ACC112 (cell line): ENCODE measurements around the gene ST3GAL2.
"Not testable (repeated sequence)": the region's sequence is repeated elsewhere in the genome, so short reads cannot be mapped to it uniquely, and the experiment has no call there.

ENCODE experiments used
- H2AFZ ChIP-seq: fragments of 200-600 bp; sonication (generic); one replicate; pipeline ENCODE4 v1.6.0; 2017; ENCODE audit warnings: antibody characterized with exemption, low read length; ENCODE audit not compliant: unreplicated experiment
- H3K27ac ChIP-seq: fragments of 200-600 bp; sonication (generic); 2 replicates; pipeline ENCODE4 v1.5.1; 2014; ENCODE audit warnings: low read depth, mild to moderate bottlenecking, antibody characterized with exemption, low read length, moderate library complexity
- H3K27me3 ChIP-seq: fragments of 200-600 bp; sonication (generic); 2 replicates; pipeline ENCODE4 v1.6.1; 2014; ENCODE audit warnings: mild to moderate bottlenecking, antibody characterized with exemption, low read length, moderate library complexity, mixed read lengths; ENCODE audit not compliant: insufficient read depth
- H3K36me3 ChIP-seq: fragments of 200-600 bp; sonication (generic); 2 replicates; pipeline ENCODE4 v1.6.1; 2016; ENCODE audit warnings: mild to moderate bottlenecking, antibody characterized with exemption, low read length, moderate library complexity, mixed read lengths; ENCODE audit not compliant: insufficient read depth
- H3K4me1 ChIP-seq: fragments of 200-600 bp; sonication (generic); one replicate; pipeline ENCODE4 v1.6.1; 2016; ENCODE audit warnings: low read length, mixed read lengths; ENCODE audit not compliant: insufficient read depth, unreplicated experiment, control insufficient read depth
- H3K4me3 ChIP-seq: fragments of 200-600 bp; sonication (generic); 2 replicates; pipeline ENCODE4 v1.5.1; 2014; ENCODE audit warnings: mild to moderate bottlenecking, low read depth, low read length
- H3K79me2 ChIP-seq: fragments of 200-600 bp; sonication (generic); one replicate; pipeline ENCODE4 v1.6.0; 2016; ENCODE audit warnings: low read length; ENCODE audit not compliant: control insufficient read depth, unreplicated experiment, insufficient read depth

ST3GAL2 gene

GRCh38 chr16:70393662-70394061 lies 45.2 kb downstream of the ST3GAL2 start:
- no peaks in the 10 kb centered on the region for H3K79me2 ChIP-seq
- no peak overlapping the region for H3K4me3 ChIP-seq
- no peaks in the 10 kb centered on the region for H3K36me3 ChIP-seq
- no peak overlapping the region for H2AFZ ChIP-seq
- no peaks in the 10 kb centered on the region for H3K27me3 ChIP-seq
- no peak overlapping the region for H3K27ac ChIP-seq
- peaks cover 10% of the 10 kb centered on the region for H3K4me1 ChIP-seq

- Histone ChIP-seq H3K36me3 (no peaks in the 10 kb centered on the region; the same call in 1 of the 2 replicates), H2AFZ (no peak overlapping the region), H3K27ac (no peak overlapping the region), H3K79me2 (no peaks in the 10 kb centered on the region), H3K4me1 (peaks cover 10% of the 10 kb centered on the region), H3K4me3 (no peak overlapping the region), H3K27me3 (no peaks in the 10 kb centered on the region)
Observed at GRCh38 chr16:70392606-70393005, 46.3 kb downstream of the ST3GAL2 start.

GRCh38 chr16:70391881-70392481 lies 46.9 kb downstream of the ST3GAL2 start:
- Histone ChIP-seq H3K27me3 (no peaks in the 10 kb centered on the region), H2AFZ (no peak overlapping the region), H3K79me2 (no peaks in the 10 kb centered on the region), H3K4me1 (peaks cover 10% of the 10 kb centered on the region), H3K36me3 (peaks cover 1% of the 10 kb centered on the region; the same call in 1 of the 2 replicates), H3K27ac (no peak overlapping the region), H3K4me3 (no peak overlapping the region)

- Histone ChIP-seq H3K36me3 (peaks cover 3% of the 10 kb centered on the region; the same call in 1 of the 2 replicates), H2AFZ (no peak overlapping the region), H3K79me2 (no peaks in the 10 kb centered on the region), H3K27ac (no peak overlapping the region), H3K27me3 (no peaks in the 10 kb centered on the region), H3K4me1 (peaks cover 10% of the 10 kb centered on the region), H3K4me3 (no peak overlapping the region)
Observed at GRCh38 chr16:70391446-70391845, 47.5 kb downstream of the ST3GAL2 start.

- Histone ChIP-seq H3K27ac (no peak overlapping the region), H3K4me1 (peaks cover 10% of the 10 kb centered on the region), H3K27me3 (no peaks in the 10 kb centered on the region), H3K4me3 (no peak overlapping the region), H3K79me2 (no peaks in the 10 kb centered on the region), H2AFZ (no peak overlapping the region), H3K36me3 (peaks cover 3% of the 10 kb centered on the region; the same call in 1 of the 2 replicates)
Observed at GRCh38 chr16:70390774-70391173, 48.1 kb downstream of the ST3GAL2 start.

- H3K79me2 ChIP-seq = no peaks in the 10 kb centered on the region
- H3K36me3 ChIP-seq = peaks cover 3% of the 10 kb centered on the region; the same call in 1 of the 2 replicates
- H3K27ac ChIP-seq = no peak overlapping the region
- H3K27me3 ChIP-seq = no peaks in the 10 kb centered on the region
- no peak overlapping the region for H3K4me3 ChIP-seq
- no peak overlapping the region for H2AFZ ChIP-seq
- H3K4me1 ChIP-seq = peaks cover 10% of the 10 kb centered on the region
Observed at GRCh38 chr16:70388006-70388680, 50.8 kb downstream of the ST3GAL2 start.

- H2AFZ ChIP-seq, H3K27me3 ChIP-seq, H3K79me2 ChIP-seq, H3K27ac ChIP-seq, H3K36me3 ChIP-seq, H3K4me3 ChIP-seq, H3K4me1 ChIP-seq: not testable (repeated sequence)
Observed at GRCh38 chr16:70386289-70386986, 52.5 kb downstream of the ST3GAL2 start.

GRCh38 chr16:70383421-70383960 lies 55.4 kb downstream of the ST3GAL2 start:
- H3K27me3 ChIP-seq = no peaks in the 10 kb centered on the region
- H3K4me3 ChIP-seq = no peak overlapping the region
- H3K79me2 ChIP-seq = peaks cover 6% of the 10 kb centered on the region
- no peak overlapping the region for H3K27ac ChIP-seq
- no peaks in the 10 kb centered on the region for H3K4me1 ChIP-seq
- no peak overlapping the region for H2AFZ ChIP-seq
- peaks cover 3% of the 10 kb centered on the region; the same call in 1 of the 2 replicates for H3K36me3 ChIP-seq

- Histone ChIP-seq H3K79me2 (peaks cover 6% of the 10 kb centered on the region), H3K27ac (no peak overlapping the region), H3K36me3 (no peaks in the 10 kb centered on the region), H3K27me3 (no peaks in the 10 kb centered on the region), H2AFZ (peak overlapping the region; percentile 6), H3K4me3 (peak overlapping the region; percentile 83), H3K4me1 (no peaks in the 10 kb centered on the region)
Observed at GRCh38 chr16:70381604-70382342, 57.1 kb downstream of the ST3GAL2 start.

GRCh38 chr16:70380919-70381603 lies 57.8 kb downstream of the ST3GAL2 start:
- peak overlapping the region; percentile 44 for H3K27ac ChIP-seq
- H3K36me3 ChIP-seq = no peaks in the 10 kb centered on the region
- H2AFZ ChIP-seq = peak overlapping the region; percentile 2
- H3K79me2 ChIP-seq = peaks cover 6% of the 10 kb centered on the region
- H3K4me1 ChIP-seq = no peaks in the 10 kb centered on the region
- H3K4me3 ChIP-seq = peak overlapping the region; percentile 83
- no peaks in the 10 kb centered on the region for H3K27me3 ChIP-seq
